ENCODE data around the gene GMCL2. TPM values are rescaled to one million over a fixed set of nuclear protein-coding genes. Genes with fewer than 3 reads are reported as not detected.

GMCL2 gene
- total RNA-seq, 1 experiment from 2014 or later, result not detected

GRCh38 chr5:178150977-178151734 lies 36.0 kb downstream of the GMCL2 start:
- Histone ChIP-seq H3K9me3 (ENCODE audit: control insufficient read depth in 1 of 2, insufficient read depth in 1 of 2, low read depth in 1 of 2, low read length in 2 of 2) (no peaks in the 10 kb centered on the region), H3K36me3 (ENCODE audit: control insufficient read depth in 1 of 2, insufficient read depth in 2 of 2, low read length in 2 of 2) (peaks cover 27 to 45% of the 10 kb centered on the region in 2 experiments; a peak in 3 of 4 replicates), H3K4me1 (ENCODE audit: control insufficient read depth in 1 of 2, insufficient read depth in 2 of 2, low read length in 2 of 2) (peaks cover 14 to 27% of the 10 kb centered on the region in 2 experiments; a peak in 3 of 4 replicates), H3K27ac (ENCODE audit: low read depth, low read length) (no peak overlapping the region), H2AFZ (ENCODE audit: low read depth, low read length, poor library complexity, severe bottlenecking) (no peak overlapping the region), H3K9me2 (ENCODE audit: insufficient read depth) (no peaks in the 10 kb centered on the region), H3K27me3 (ENCODE audit: insufficient read depth, low read length) (no peaks in the 10 kb centered on the region), H3K9ac (ENCODE audit: low read length) (no peak overlapping the region), H3K4me2 (ENCODE audit: low read length) (no peak overlapping the region), H3K79me2 (ENCODE audit: insufficient read depth, low read length) (peaks cover 33% of the 10 kb centered on the region), H4K20me1 (ENCODE audit: insufficient read depth) (no peaks in the 10 kb centered on the region), H3K4me3 (replicated peaks in 1 of 2; ENCODE audit: low read depth in 1 of 2, low read length in 2 of 2) (no peak overlapping the region)
- no TSS peak for BruUV-seq (replicated peaks)
- POLR2A ChIA-PET, result no interaction called here
- ATAC-seq (no peak), DNase-seq (ENCODE audit: low read depth, low spot score) (no peak)
- TF ChIP-seq REST (IDR thresholded peaks at IDR 0.05; ENCODE audit: low read depth), result no peak
- TF ChIP-seq CBX3 (IDR thresholded peaks at IDR 0.05; ENCODE audit: low read depth), result no peak
- no peak for TF ChIP-seq ZBTB33 (IDR thresholded peaks at IDR 0.05; ENCODE audit: extremely low read depth, insufficient replicate concordance, low read length)
- no peak for TF ChIP-seq SRF (IDR thresholded peaks at IDR 0.05; ENCODE audit: low read depth)
- TF ChIP-seq CTCF (IDR thresholded peaks at IDR 0.05 in 2 of 3, conservative IDR thresholded peaks at IDR 0.05 in 1 of 3; ENCODE audit: borderline replicate concordance in 1 of 3, insufficient read depth in 1 of 3, low read depth in 2 of 3, low read length in 2 of 3), result peak in 1 of 3 experiments; percentile 24; a peak in 1 of 6 replicates
- no peak for TF ChIP-seq ZNF274 (IDR thresholded peaks at IDR 0.05; ENCODE audit: low read depth, low read length)
- RAD21 ChIA-PET (ENCODE audit: low non-redundant PET in 1 of 2, low total read pairs in 2 of 2, uncharacterized antibody in 2 of 2, unreplicated experiment in 2 of 2), result no interaction called here
- CTCF ChIA-PET, result interaction anchor here (10.8 kb wide), 1 partner anchor 75 kb away, joined by 98 read pairs; no protein-coding TSS in a partner anchor
- intact Hi-C loops (cut with micrococcal nuclease), result loop anchor here (5.0 kb wide), 1 partner anchor 549 kb away; the partner anchor contains the start of gene B4GALT7
